Measurements from ENCODE around the gene ZWILCH.

Gene ZWILCH

GRCh38 chr15:66472176-66472999 lies 32.7 kb upstream of the ZWILCH start:
- Histone ChIP-seq H2AFZ (ENCODE audit: low read length) (no peak overlapping the region), H3K4me3 (ENCODE audit: low read length) (no peak overlapping the region; the same call in 1 of the 2 replicates), H3K36me3 (replicated peaks; ENCODE audit: insufficient read depth, low read length) (no peaks in the 10 kb centered on the region), H3K9ac (ENCODE audit: low read length) (no peak overlapping the region), H3K27me3 (replicated peaks; ENCODE audit: insufficient read depth, low read length) (no peaks in the 10 kb centered on the region), H3K9me3 (replicated peaks; ENCODE audit: insufficient read depth, low read length) (no peaks in the 10 kb centered on the region), H3K79me2 (ENCODE audit: low read length) (peaks cover 6% of the 10 kb centered on the region; the same call in 1 of the 2 replicates), H3K4me1 (ENCODE audit: low read length) (peaks cover 7% of the 10 kb centered on the region), H3F3A (ENCODE audit: insufficient read depth, low read length) (peaks cover 8% of the 10 kb centered on the region), H3K27ac (ENCODE audit: low read length) (peak overlapping the region; percentile 23; the same call in 1 of the 2 replicates), H3K4me2 (ENCODE audit: low read depth, low read length) (peak overlapping the region; percentile 42), H4K20me1 (ENCODE audit: insufficient read depth, low read length) (peaks cover 12% of the 10 kb centered on the region; the same call in 1 of the 2 replicates), H3K9me2 (replicated peaks; ENCODE audit: insufficient read depth, low read length) (no peaks in the 10 kb centered on the region)
- peak; percentile 88 for DNase-seq
- TF ChIP-seq CTCF (IDR thresholded peaks at IDR 0.05; ENCODE audit: low read length) (no peak), EZH2phosphoT487 (IDR thresholded peaks at IDR 0.05; ENCODE audit: low read length) (no peak), EZH2 (optimal IDR thresholded peaks at IDR 0.05; ENCODE audit: low read depth, low read length) (no peak)

- Histone ChIP-seq H3F3A (ENCODE audit: insufficient read depth, low read length) (peaks cover 8% of the 10 kb centered on the region), H3K27ac (ENCODE audit: low read length) (no peak overlapping the region), H3K27me3 (replicated peaks; ENCODE audit: insufficient read depth, low read length) (no peaks in the 10 kb centered on the region), H3K79me2 (ENCODE audit: low read length) (peaks cover 6% of the 10 kb centered on the region; the same call in 1 of the 2 replicates), H3K9me2 (replicated peaks; ENCODE audit: insufficient read depth, low read length) (no peaks in the 10 kb centered on the region), H3K4me1 (ENCODE audit: low read length) (peaks cover 7% of the 10 kb centered on the region), H3K36me3 (replicated peaks; ENCODE audit: insufficient read depth, low read length) (no peaks in the 10 kb centered on the region), H4K20me1 (ENCODE audit: insufficient read depth, low read length) (peaks cover 12% of the 10 kb centered on the region; the same call in 1 of the 2 replicates), H3K9me3 (replicated peaks; ENCODE audit: insufficient read depth, low read length) (no peaks in the 10 kb centered on the region), H3K9ac (ENCODE audit: low read length) (no peak overlapping the region), H2AFZ (ENCODE audit: low read length) (no peak overlapping the region), H3K4me2 (ENCODE audit: low read depth, low read length) (no peak overlapping the region), H3K4me3 (ENCODE audit: low read length) (no peak overlapping the region)
- no peak for DNase-seq
- TF ChIP-seq EZH2phosphoT487 (IDR thresholded peaks at IDR 0.05; ENCODE audit: low read length) = no peak
- no peak for TF ChIP-seq EZH2 (optimal IDR thresholded peaks at IDR 0.05; ENCODE audit: low read depth, low read length)
- TF ChIP-seq CTCF (IDR thresholded peaks at IDR 0.05; ENCODE audit: low read length) = no peak
These were observed 31.0 kb upstream of the ZWILCH start for GRCh38 chr15:66474135-66474534.

GRCh38 chr15:66474963-66475362 lies 30.2 kb upstream of the ZWILCH start:
- Histone ChIP-seq H3F3A (ENCODE audit: insufficient read depth, low read length) (peaks cover 8% of the 10 kb centered on the region), H3K27me3 (replicated peaks; ENCODE audit: insufficient read depth, low read length) (no peaks in the 10 kb centered on the region), H2AFZ (ENCODE audit: low read length) (no peak overlapping the region), H3K9me2 (replicated peaks; ENCODE audit: insufficient read depth, low read length) (no peaks in the 10 kb centered on the region), H3K27ac (ENCODE audit: low read length) (no peak overlapping the region), H3K36me3 (replicated peaks; ENCODE audit: insufficient read depth, low read length) (no peaks in the 10 kb centered on the region), H3K4me1 (ENCODE audit: low read length) (peaks cover 7% of the 10 kb centered on the region), H3K9me3 (replicated peaks; ENCODE audit: insufficient read depth, low read length) (no peaks in the 10 kb centered on the region), H3K79me2 (ENCODE audit: low read length) (peaks cover 6% of the 10 kb centered on the region; the same call in 1 of the 2 replicates), H4K20me1 (ENCODE audit: insufficient read depth, low read length) (peaks cover 12% of the 10 kb centered on the region; the same call in 1 of the 2 replicates), H3K4me3 (ENCODE audit: low read length) (no peak overlapping the region), H3K9ac (ENCODE audit: low read length) (no peak overlapping the region), H3K4me2 (ENCODE audit: low read depth, low read length) (no peak overlapping the region)
- TF ChIP-seq EZH2phosphoT487 (IDR thresholded peaks at IDR 0.05; ENCODE audit: low read length) (no peak), EZH2 (optimal IDR thresholded peaks at IDR 0.05; ENCODE audit: low read depth, low read length) (no peak), CTCF (IDR thresholded peaks at IDR 0.05; ENCODE audit: low read length) (no peak)
- DNase-seq = no peak
